COR-L47 (cell line): ENCODE measurements around the gene SHISA8.

Source experiments
- DNase-seq: peaks from one replicate; lab custom pipeline; 2025; lab: John Stamatoyannopoulos, UW

The SHISA8 gene

GRCh38 chr22:41913842-41914534 is 886 bp downstream of the SHISA8 start:
- peak; percentile 35 for DNase-seq

- DNase-seq = no peak
Measured at GRCh38 chr22:41913040-41913719, 1.7 kb downstream of the SHISA8 start.

GRCh38 chr22:41912338-41913039 is 2.4 kb downstream of the SHISA8 start:
- no peak for DNase-seq

DNA sequence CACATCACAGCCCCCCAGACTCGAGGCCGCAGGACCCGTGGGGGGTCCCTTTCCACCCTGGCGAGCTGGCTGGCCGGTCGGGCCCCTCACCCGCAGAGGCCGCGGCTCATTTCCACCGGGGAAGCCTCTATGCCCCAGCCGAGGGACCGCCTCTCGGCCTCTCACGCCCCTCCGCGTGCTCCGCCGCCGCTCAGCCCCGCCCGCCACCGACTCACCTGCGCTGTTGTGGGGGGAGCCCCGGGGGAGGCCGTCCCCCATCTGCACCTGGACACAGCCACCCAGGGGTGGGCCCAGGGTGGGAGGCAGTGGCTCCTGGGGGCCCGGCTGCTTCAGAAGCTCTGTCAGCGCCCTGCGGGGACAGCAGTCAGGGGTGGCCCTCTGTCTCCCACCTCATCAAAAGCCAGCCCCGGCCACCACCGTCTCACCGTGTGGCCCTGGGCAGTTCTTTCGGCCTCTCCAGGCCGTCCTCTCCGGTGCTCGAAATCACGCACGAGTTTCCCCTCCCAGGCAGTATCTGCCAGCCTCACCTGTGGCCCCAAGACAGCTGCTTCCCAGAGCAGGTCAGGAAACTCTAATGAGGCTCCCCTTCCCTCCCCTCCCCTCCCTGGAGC is 3.8 kb downstream of the SHISA8 start:
- no peak for DNase-seq

- DNase-seq = no peak
Measured at GRCh38 chr22:41910050-41911000, 4.5 kb downstream of the SHISA8 start.

DNA sequence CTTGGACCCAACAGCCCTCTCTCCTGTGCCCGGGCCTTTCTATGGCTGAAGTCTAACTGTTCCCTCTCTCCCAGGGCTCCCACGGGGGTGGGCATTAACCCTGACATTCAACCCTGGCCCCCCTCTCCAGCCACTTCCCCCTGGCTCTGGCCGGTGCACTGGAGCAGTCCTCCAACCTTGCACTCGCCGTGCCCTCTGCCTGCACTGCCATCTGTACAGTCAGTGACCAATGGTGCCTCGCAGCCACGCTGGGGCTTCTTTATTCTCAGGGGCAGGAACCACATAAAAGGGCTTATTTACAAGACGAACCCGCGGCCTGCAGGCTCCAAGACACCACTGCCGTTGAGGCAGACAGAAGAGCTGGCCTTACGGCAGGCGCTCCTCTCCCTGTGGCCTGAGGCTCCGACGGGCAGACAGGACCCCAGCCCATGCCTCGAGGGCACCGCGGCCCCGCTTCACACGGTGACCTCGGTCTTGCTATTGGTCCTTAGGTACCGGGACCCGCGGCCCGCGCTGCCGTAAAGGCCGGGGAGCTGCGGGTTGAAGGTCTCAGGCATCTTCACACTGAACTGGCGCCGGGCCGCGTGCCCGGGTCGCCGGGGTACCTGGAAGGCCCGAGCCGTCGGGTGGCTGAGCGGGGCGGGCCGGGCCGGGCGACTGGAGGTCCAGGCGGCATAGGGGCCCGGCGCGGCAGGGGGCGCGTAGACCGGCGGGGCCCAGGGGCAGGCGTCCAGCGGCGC is 5.4 kb downstream of the SHISA8 start:
- no peak for DNase-seq

DNA sequence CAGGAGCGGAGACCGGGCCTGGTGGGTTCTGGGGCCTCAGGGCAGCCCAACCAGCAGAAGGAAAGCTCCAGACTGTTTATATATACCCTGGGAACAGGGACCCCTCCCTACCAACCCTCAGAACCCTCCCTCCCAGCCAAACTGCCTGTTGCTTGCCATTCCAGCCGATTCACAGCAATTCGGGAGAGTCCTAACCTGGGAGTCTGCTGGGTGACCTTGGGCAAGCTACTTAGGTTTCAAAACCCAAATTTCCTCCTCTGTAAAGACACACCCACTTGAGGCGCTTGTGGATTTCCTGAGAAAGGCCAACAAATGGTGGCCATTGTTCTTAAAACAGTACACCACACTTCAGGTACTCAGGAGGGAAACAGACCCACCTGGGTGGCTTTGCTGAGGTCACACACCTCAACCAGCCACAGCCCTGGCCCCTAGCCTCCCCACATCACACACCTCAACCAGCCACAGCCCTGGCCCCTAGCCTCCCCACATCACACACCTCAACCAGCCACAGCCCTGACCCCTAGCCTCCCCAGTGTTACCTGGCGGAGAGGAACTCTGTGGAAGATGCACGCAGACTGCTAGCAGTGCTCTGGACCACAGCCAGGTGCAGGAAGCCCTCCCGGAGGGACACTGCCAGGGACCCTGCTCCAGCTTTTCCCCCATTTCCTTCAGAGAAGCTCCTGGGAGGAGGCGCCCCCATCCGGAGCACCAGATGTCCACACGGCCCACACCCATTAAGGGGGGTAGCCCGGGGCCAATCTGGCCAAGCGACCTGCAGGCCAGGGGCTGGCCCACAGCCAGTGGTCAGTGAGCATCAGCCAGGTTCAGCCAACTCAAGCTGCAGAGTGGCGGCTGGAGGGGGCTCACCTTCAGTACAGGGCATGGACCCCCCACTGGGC is 6.2 kb downstream of the SHISA8 start:
- DNase-seq = no peak

- DNase-seq = no peak
Measured at GRCh38 chr22:41907436-41908401, 7.2 kb downstream of the SHISA8 start.

- DNase-seq = no peak
Measured at GRCh38 chr22:41906822-41907221, 8.1 kb downstream of the SHISA8 start.

DNA sequence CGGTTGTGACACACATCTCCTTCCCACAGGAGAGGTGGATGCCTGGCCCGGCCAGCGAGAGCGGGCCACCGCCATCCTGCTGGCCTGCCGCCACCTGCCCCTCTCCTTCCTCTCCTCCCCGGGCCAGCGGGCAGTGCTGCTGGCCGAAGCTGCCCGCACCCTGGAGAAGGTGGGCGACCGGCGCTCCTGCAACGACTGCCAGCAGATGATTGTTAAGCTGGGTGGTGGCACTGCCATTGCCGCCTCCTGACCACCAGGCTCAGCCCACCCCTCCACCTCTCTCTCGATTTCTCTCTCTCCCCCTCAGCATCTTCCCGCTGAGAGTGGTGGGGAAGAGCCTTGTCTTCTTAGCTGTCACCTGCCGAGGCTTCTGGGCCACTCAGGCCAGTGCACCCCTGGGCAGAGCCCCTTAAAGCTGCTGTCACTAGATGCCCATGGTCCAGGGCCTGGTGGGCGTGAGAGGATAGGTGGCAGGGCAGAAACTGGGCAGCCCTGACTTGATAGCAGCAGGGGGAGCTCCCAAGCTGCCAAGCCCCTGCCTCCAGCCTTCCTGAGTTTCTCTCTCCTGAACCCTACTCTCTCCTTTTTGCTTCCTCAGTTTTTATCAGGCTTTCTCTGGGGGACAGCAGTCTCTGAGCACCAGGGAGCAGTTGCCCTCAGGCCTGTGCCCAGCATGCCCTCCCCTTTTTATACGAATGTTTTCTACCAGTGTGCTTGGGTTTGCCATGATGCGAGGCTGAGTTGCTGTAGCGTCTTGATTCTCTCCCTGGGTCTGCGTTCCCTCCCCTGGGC is 9.3 kb downstream of the SHISA8 start:
- DNase-seq = no peak

DNA sequence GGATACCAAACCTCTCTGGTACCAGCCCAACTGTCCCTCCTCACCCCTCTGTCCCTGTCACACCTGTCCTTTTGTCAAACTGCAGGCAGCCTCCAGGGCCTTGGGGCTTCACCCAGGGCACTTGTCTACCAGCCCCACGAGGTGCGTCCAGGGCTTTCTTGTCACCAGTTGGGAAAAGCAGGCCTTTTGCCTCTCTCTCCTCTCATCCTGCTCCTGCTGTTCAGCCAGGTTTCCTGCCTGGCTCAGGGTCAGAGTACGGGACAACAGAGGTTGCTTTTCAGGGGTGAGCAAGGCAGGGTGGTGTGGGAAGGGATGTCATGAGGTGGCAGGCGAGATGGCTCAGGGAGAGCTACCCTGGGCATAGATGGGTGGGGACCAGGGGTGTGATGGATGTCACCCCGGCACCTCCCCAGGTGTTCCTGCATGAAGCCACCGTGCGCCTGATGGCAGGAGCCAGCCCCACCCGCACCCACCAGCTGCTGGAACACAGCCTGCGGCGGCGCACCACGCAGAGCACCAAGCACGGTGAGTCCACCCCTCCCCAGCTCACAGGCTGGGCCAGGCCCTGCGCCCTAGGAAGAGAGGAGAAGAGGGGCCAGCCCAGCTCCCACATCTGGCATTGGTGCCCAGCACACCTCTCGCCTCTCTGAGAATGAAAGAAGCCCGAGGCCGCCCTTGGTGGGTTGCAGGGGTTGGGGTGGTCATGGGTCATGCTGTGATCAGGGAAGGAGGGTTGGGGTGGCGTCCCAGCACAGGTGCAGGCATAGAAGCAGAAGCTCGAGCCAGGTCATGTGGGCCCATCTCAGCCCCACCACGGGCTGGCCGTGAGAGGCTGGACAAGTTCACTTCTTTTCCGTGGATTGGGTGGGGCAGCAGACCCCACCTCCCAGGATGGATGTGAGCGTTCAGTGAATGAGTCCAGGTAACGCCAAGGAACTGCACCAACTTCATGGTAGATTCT is 10.1 kb downstream of the SHISA8 start:
- DNase-seq = no peak

DNA sequence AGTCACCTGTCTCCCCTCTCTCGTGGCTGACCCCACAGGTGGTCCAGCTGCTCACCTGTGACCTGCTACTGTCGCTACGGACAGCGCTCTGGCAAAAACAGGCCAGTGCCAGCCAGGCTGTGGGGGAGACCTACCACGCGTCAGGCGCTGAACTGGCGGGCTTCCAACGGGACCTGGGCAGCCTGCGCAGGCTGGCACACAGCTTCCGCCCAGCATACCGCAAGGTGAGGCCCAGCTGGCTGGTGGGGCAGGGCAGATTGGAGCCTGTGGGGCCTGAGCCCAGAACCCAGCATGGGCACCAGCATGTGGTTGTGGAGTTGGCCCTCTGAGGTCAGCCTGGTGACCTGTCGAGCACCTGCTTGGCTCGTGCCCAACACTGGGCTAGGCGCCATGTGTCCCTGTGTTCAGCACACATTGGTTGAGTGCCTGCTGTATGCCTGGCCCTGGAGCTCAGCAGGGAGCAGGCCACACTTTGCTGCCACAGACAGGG is 11.9 kb downstream of the SHISA8 start:
- peak; percentile 85 for DNase-seq

DNA sequence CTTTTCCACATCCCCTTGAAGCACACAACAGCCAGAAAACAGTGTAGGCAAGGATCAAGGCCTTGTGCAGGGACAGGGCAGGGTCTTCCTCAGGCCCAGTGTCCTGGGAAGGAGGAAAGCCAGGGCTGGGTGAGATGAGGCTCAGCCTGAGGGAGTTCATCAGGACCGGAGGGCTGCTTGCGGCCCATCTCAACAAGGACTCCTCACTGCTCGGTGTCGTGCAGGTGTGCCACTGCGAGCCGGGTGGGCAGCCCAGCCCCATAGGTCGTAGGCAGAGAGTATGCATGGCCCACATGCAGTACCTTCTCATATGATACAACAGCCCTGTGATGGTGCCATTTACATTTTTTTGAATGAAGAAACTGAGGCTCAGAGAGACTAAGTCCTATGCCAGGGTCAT is 12.9 kb downstream of the SHISA8 start:
- no peak for DNase-seq

DNA sequence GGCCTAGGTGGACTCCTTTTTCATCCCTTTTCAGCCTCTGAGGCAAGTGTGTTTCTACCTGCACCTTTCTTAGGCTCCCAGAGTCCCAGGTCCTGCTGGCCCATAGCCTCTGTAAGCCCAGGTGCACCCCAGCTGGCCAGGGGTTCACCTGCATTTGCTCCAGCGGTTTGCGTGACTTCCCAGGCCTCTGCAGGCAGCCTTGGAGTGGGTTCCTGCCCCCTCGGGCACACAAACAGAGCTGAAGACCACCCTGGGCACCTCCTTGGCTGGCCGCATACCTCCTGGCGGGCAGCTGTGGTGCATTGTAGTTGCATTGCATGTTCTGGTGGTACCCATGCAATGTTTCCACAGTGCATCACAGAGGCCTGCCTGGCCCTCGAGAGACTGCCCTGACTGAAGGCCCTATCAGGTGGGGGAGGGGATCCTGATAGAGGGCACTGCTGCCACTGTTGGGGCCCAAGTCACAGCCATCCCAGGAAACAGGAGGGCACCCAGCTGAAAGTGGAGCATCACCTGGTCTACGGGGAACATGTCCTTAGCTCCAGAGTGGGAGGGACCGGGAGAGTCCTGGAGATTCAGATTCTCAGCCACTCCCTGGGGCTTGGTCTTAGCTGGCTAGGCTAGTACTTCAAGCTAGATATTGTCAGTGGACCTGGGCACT is 14.1 kb downstream of the SHISA8 start:
- no peak for DNase-seq

DNA sequence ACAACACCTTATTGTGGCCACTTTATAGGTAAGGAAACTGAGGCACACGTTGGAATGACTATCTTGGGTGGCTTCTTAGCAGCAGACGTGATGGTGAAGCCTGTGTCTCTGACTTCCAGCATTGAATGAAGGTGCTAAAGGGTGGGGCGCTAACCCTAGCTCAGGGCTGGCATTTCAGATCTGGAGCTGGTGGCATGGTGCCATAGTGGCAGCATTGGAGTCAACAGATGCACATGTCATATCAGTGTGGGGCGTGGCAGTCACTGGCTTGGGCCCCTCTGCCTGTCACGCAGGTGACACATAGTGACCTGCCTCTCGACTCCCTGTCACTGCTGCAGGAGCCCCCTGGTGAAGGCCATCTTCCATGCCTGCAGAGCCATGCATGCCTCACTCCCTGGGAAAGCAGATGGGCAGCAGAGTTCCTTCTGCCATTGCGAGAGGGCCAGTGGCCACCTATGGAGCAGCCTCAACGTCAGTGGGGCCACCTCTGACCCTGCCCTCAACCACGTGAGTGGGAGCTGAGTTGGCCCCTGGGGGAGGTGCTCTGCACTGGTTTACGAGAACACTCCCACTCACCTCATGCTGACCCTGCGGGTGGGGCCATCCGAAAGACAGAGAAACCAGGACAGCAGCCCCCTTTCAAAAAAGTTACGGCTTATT is 14.8 kb downstream of the SHISA8 start:
- DNase-seq = no peak
